ENCODE results near the gene SLCO2B1.

DNA sequence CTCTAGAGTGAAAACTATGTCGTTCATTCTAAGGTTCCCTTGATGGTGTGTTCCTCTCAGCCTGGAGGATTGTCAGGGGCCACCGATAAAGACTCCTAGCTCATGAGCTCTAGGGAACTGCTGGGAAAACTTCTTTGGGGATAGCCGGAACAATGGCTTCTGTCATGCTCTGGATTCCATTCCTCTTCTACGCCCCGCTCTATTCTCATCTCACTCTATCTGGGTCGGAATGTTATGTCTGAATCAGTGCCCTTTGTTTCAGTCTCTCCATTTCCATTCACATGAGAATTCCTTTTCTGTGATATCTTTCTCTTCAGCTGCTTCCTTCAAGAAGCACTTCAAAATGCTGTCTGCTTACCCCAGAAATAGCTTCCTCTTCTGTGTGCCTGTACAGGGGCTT lies 16.9 kb upstream of the SLCO2B1 start:
- TF ChIP-seq, protein P1, sequence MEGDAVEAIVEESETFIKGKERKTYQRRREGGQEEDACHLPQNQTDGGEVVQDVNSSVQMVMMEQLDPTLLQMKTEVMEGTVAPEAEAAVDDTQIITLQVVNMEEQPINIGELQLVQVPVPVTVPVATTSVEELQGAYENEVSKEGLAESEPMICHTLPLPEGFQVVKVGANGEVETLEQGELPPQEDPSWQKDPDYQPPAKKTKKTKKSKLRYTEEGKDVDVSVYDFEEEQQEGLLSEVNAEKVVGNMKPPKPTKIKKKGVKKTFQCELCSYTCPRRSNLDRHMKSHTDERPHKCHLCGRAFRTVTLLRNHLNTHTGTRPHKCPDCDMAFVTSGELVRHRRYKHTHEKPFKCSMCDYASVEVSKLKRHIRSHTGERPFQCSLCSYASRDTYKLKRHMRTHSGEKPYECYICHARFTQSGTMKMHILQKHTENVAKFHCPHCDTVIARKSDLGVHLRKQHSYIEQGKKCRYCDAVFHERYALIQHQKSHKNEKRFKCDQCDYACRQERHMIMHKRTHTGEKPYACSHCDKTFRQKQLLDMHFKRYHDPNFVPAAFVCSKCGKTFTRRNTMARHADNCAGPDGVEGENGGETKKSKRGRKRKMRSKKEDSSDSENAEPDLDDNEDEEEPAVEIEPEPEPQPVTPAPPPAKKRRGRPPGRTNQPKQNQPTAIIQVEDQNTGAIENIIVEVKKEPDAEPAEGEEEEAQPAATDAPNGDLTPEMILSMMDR (IDR thresholded peaks at IDR 0.05): no peak
- TF ChIP-seq POLR2AphosphoS5 (IDR thresholded peaks at IDR 0.05) (no peak), POLR2A (IDR thresholded peaks at IDR 0.05) (no peak), EP300 (IDR thresholded peaks at IDR 0.05) (no peak)

Data from gastroesophageal sphincter (tissue), 3 donors.